Jurkat, Clone E6-1 (cell line): ENCODE data around the gene NAA80.
"Not testable (repeated sequence)": the region's sequence is repeated elsewhere in the genome, so short reads cannot be mapped to it uniquely, and the experiment has no call there.

Source experiments
- DNase-seq: peaks from one replicate; pipeline ENCODE4 v3.0.0-alpha.2; 2011; ENCODE audit warnings: low read depth, low spot score
- H3K4me3 ChIP-seq: 2 replicates; pipeline ENCODE4 v1.5.1; 2011; ENCODE audit warnings: mild to moderate bottlenecking, low read length, control low read depth, moderate library complexity

The NAA80 gene

DNA sequence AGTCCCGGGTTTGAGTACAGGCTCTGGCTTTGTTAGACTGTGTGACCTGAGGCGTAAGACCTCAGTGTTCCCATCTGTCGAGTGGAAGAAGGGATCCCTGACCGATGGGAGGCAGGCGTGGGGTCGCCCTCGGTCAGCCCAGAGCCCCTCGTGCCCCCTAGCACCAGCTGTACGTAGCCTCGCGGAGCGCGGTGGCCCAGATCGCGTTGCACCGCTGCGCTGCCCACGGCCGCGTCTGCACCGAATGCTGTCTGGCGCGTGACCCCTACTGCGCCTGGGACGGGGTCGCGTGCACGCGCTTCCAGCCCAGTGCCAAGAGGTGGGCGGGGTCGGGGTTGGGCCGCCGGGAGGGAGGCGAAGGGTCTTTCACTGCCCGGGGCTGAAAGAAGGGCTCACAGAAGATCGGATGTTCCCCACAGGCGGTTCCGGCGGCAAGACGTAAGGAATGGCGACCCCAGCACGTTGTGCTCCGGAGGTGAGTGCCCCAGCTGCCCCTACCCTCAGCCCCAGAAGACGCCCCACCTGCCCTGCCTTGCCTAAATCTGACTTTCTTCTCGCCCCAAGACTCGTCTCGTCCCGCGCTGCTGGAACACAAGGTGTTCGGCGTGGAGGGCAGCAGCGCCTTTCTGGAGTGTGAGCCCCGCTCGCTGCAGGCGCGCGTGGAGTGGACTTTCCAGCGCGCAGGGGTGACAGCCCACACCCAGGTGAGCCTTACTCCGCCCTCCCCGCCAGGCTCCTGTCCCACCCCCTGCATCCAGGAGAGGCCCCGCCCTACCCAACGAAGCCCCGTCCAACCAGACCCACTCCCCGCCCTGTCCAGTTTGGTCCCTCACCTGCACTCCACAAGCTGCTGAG is 23.8 kb downstream of the NAA80 start:
- H3K4me3 ChIP-seq: no peak overlapping the region

GRCh38 chr3:50274371-50275104 is 24.7 kb downstream of the NAA80 start:
- DNase-seq: peak; percentile 55
- H3K4me3 ChIP-seq: no peak overlapping the region

More for the DNA sequence above, 23.8 kb downstream of the NAA80 start:
- no peak for DNase-seq

- no peak overlapping the region for H3K4me3 ChIP-seq
- no peak for DNase-seq
These were observed 25.5 kb downstream of the NAA80 start for GRCh38 chr3:50273689-50274065.

GRCh38 chr3:50272911-50273688 is 26.1 kb downstream of the NAA80 start:
- no peak overlapping the region for H3K4me3 ChIP-seq

DNA sequence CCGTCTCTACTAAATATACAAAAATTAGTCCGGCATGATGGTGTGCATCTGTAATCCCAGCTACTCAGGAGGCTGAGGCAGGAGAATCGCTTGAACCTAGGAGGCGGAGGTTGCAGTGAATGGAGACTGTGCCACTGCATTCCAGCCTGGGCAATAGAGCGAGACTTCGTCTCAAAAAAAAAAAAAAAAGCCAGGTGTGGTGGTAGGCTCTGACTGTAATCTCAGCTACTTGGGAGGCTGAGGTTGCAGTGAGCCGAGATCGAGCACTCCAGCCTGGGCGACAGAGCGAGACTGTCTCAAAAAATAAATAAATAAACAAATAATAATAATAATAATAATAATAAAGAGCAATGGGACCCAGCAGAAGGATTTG is 26.7 kb downstream of the NAA80 start:
- H3K4me3 ChIP-seq: not testable (repeated sequence)

More at GRCh38 chr3:50272911-50273688, 26.1 kb downstream of the NAA80 start:
- DNase-seq: peak; percentile 41

GRCh38 chr3:50271314-50271936 is 27.8 kb downstream of the NAA80 start:
- no peak for DNase-seq
- H3K4me3 ChIP-seq: no peak overlapping the region

More for the DNA sequence above, 26.7 kb downstream of the NAA80 start:
- DNase-seq: not testable (repeated sequence)

DNA sequence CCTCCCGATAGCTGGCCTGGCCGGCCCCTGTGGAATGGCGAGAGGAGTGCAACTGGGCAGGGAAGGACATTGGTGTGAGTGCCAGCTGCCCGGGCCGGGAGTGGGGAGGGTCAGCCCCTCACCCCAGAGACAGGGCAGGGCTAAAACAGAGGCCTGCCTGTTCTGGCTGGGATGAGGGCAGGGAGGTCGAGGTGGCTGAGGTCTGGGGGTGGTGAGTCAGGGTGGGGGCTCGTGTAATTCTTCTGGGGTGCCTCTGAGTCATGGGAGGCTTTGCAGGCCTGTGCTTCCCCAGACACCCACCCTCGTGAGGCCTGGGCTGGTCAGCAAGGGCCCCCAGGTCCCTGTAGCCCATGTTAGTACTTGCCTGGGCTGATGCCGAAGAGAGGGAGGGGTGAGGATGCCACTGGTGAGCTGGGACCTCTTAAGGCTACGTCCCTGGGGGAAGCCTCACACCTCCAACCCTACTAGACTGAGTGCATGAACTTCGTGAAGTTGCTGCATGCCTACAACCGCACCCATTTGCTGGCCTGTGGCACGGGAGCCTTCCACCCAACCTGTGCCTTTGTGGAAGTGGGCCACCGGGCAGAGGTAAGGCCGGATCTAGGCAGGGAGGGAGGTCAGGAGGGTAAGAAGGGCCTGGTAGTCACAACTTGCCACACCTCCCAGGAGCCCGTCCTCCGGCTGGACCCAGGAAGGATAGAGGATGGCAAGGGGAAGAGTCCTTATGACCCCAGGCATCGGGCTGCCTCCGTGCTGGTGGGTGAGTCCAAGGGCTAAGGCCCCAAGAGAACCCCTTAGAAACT is 28.6 kb downstream of the NAA80 start:
- H3K4me3 ChIP-seq: no peak overlapping the region
- no peak for DNase-seq

- no peak for DNase-seq
- no peak overlapping the region for H3K4me3 ChIP-seq
These were observed 29.2 kb downstream of the NAA80 start for GRCh38 chr3:50269977-50270413.

DNA sequence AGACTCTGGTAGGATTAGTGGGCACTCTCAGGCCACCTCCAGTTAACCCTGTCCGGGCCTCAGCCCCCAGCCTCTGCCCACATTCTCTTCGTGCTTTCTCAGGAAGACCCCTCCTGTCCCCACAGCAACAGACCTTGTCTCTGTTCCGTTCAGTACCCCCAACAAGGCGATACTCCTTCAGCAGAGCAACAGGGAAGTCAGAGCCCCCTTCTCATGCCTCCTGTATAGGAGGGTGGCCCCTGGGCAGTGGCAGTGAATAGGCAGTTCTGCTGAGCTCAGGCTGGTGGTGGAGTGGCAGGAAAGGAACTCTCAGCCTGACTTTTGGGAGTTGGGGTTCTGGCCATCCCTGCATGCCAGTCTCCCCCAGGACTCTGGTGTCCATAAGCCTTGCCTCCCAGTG is 29.7 kb downstream of the NAA80 start:
- H3K4me3 ChIP-seq: no peak overlapping the region
- DNase-seq: no peak

DNA sequence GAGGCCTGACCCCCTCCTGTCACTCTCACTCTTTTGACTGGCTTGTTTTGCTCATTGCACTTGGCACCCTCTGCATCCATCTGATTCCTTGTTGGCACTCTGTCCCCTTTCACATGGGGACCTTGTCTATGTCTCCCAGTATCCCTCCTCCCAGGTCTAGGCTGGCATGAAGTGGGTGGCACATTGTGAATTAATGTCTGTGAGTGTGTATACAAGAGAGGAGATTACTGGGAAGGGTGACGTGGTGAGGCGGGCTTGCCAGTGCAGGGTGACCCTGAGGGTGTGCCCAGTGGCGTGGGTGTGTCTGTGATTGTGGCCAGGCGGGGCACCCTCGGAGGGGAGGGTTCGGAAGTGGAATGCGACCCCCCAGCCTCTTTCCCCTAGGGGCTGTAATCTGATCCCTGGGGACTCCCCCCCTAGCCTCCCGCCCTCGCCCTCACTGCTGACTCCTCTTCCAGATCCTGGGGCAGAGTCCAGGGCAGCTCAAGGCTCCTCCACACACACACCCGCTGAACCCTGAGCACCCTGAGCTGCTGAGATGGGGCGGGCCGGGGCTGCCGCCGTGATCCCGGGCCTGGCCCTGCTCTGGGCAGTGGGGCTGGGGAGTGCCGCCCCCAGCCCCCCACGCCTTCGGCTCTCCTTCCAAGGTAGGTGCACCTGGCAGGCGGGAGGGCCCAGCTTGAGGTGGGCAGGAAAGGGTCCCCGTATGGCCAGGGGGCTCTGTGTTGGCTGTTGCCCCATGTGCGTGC is 30.3 kb downstream of the NAA80 start, which contains the start of gene SEMA3B:
SEMA3B (plus strand) TSS at position 445 of the 749 bp plus-strand sequence; CDS start at position 539, 94 bp downstream.
- DNase-seq: no peak
- H3K4me3 ChIP-seq: no peak within 1 kb of the TSS

- no peak overlapping the region for H3K4me3 ChIP-seq
- DNase-seq: no peak
These were observed 30.9 kb downstream of the NAA80 start for GRCh38 chr3:50268276-50268675.

DNA sequence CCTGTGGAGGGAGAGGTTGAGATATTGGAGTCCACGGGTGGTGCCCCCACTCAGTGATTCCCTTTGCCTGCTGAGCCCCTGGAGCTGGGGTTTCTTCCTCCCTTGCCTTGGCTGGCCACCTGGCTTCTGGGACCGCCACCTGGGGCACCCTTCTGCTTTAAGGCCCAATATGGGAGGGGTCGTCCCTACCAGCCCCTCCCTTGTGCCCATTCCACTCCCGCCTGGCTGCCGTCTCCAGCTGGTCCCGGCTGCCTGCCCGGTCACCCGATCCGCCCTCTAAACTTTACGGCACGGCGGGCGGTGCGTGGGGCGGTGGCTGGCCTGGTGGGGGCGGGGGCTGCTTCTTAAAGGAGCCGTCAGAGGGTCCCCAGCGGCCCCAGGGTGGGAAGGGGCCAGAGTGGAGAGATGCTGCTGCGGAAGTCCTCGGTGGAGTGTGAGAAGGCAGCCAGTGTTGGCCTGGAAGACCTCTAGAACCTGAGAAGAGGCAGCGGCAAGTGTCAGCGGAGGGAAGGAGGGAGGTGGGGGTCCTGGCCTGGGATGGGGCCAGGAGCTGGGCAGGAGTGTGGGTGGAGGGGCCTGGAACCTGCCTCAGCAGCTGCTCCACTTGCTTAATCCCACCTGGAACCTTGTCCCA is 31.8 kb downstream of the NAA80 start:
- DNase-seq: no peak
- no peak overlapping the region for H3K4me3 ChIP-seq

DNA sequence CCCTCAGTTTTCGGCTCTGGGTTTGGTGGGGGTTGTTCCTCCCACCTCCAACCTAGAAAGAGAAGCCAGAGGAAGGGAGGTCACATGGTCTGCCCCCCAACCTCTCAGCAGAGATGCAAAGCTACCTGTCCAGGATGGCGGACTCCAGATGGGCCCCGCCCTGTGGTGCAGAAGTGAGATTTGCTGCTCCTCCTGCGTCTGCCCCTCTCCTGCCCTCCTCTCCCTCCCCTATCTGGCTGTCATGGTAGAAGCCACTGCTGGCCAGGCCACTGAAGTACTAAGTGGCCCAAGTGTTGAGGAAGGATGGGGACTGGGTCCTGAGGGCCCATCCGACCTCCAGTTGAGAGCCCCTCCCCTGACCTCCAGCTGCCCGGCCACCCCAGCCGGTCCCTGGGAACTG is 32.4 kb downstream of the NAA80 start:
- no peak overlapping the region for H3K4me3 ChIP-seq
- no peak for DNase-seq

DNA sequence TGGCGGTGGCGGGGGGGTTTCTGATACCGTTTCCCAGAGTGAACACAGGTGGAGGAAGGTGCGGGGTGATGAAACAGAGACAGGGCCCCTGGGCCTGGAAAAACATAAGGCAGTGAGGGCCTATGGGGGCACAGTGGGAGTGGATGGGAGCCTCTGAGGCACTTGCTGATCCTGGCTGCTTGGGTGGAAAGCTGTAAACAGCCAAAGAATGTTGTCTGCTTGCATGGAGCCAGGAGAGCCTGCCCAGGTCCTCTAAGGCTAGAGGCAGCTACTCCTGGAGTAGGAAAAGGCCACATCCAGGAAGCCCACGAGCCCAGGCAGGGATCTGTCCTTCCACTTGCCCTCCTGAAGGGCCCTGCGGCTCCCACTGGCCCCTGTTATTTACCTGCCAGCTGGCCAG is 33.2 kb downstream of the NAA80 start:
- no peak overlapping the region for H3K4me3 ChIP-seq
- DNase-seq: no peak

GRCh38 chr3:50265571-50265970 is 33.6 kb downstream of the NAA80 start:
- no peak for DNase-seq
- H3K4me3 ChIP-seq: no peak overlapping the region

DNA sequence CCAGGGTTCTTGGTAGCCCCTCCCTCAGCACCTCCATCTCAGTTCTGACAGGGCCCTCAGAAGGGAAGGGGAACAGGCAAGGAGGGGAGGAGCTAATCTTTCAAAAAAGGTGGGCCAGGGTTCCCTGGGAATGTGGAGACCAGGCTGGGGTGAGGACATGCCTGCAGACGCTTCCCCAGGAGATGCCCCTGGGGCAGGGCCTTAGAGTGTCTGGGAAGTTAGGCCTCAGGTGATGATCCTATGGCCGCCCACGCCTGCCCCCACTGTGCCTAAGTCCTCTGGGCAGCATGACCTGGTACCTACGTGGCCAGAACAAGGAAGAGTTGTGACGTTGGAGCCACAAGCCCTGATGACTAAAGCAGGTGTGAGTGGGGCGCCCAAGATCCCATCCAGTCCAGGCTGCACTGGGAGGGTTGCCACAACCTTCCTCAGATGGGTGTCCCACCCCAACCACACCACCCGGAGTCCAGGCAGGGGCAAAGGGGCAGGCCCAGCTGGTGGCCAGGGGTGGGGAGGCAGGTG is 34.2 kb downstream of the NAA80 start:
- no peak overlapping the region for H3K4me3 ChIP-seq
- DNase-seq: no peak

- H3K4me3 ChIP-seq: no peak overlapping the region
- DNase-seq: no peak
These were observed 34.7 kb downstream of the NAA80 start for GRCh38 chr3:50264383-50264963.
